Transverse colon (tissue), 4 donors: ENCODE results near the gene TMEM130.

Experiments used
- CTCF ChIP-seq, 5 experiments: fragments of 200-600 bp in 3 of 5; fragments of 450-650 bp in 2 of 5; sonication (generic) in 3 of 5; IDR thresholded peaks; 1 replicate in 2 of 5; 2 replicates in 3 of 5; pipeline ENCODE4 v1.5.1; 2016 to 2017; ENCODE audit warnings: antibody characterized with exemption in 5 of 5, inconsistent platforms in 3 of 5, mild to moderate bottlenecking in 2 of 5, moderate library complexity in 1 of 5
- POLR2A ChIP-seq: fragments of 450-650 bp; IDR thresholded peaks from one replicate; pipeline ENCODE4 v1.6.1; 2016; ENCODE audit warnings: antibody characterized with exemption, mild to moderate bottlenecking, moderate library complexity
- POLR2AphosphoS5 ChIP-seq, 3 donors: sonication (generic); formaldehyde crosslinking; IDR thresholded peaks; one replicate each; pipeline ENCODE4 v1.6.1; 2016; ENCODE audit warnings: antibody characterized with exemption in 3 of 3

- no peak for TF ChIP-seq CTCF (IDR thresholded peaks at IDR 0.05)
- TF ChIP-seq POLR2AphosphoS5 (IDR thresholded peaks at IDR 0.05) = no peak
- TF ChIP-seq POLR2A = no peak
These were observed 14.6 kb upstream of the TMEM130 start for GRCh38 chr7:98884416-98884815.
